DND-41 (cell line): ENCODE measurements around the gene TJP3.

Experiments
- ATAC-seq: fragments of 200-7000 bp; cut with Tn5 transposase; 3 replicates; pipeline ENCODE4 v1.9.1; 2021; ENCODE audit warnings: low read depth; ENCODE audit not compliant: insufficient read depth
- DNase-seq: peaks from one replicate; pipeline ENCODE4 v3.0.0-alpha.2; 2020
- H2AFZ ChIP-seq: 2 replicates; pipeline ENCODE4 v1.6.0; 2012; ENCODE audit warnings: low read depth, low read length
- H3K27ac ChIP-seq: 2 replicates; pipeline ENCODE4 v1.5.1; 2012; ENCODE audit warnings: low read length, inconsistent platforms
- H3K27me3 ChIP-seq: fragments of 200-600 bp; sonication (generic); 2 replicates; pipeline ENCODE4 v1.6.0; 2012; ENCODE audit warnings: low read length, mild to moderate bottlenecking, inconsistent platforms; ENCODE audit not compliant: insufficient read depth, poor library complexity
- H3K36me3 ChIP-seq: 2 replicates; pipeline ENCODE4 v1.5.1; 2012; ENCODE audit warnings: low read length, inconsistent platforms; ENCODE audit not compliant: insufficient read depth
- H3K4me1 ChIP-seq: 2 replicates; pipeline ENCODE4 v1.5.1; 2012; ENCODE audit warnings: mild to moderate bottlenecking, low read length; ENCODE audit not compliant: insufficient read depth
- H3K4me2 ChIP-seq: 2 replicates; pipeline ENCODE4 v1.6.0; 2012; ENCODE audit warnings: mild to moderate bottlenecking, moderate library complexity, low read length, inconsistent platforms; ENCODE audit not compliant: insufficient read depth
- H3K4me3 ChIP-seq, 2 experiments: fragments of 200-600 bp in 1 of 2; shearing (Covaris generic) in 1 of 2; 2 replicates each; pipeline ENCODE4 v1.5.1; 2012 to 2016; ENCODE audit warnings: inconsistent platforms in 2 of 2, low read length in 2 of 2, mild to moderate bottlenecking in 2 of 2, low read depth in 1 of 2, moderate library complexity in 1 of 2
- H3K79me2 ChIP-seq: 2 replicates; pipeline ENCODE4 v1.6.0; 2012; ENCODE audit warnings: low read length, inconsistent platforms; ENCODE audit not compliant: insufficient read depth
- H3K9ac ChIP-seq: 2 replicates; pipeline ENCODE4 v1.6.0; 2012; ENCODE audit warnings: low read depth, mild to moderate bottlenecking, inconsistent platforms, low read length, moderate library complexity
- H3K9me3 ChIP-seq: 2 replicates; pipeline ENCODE4 v1.5.1; 2012; ENCODE audit warnings: low read length, moderate library complexity, mild to moderate bottlenecking, inconsistent platforms; ENCODE audit not compliant: insufficient read depth, severe bottlenecking
- H4K20me1 ChIP-seq: 2 replicates; pipeline ENCODE4 v1.6.0; 2012; ENCODE audit warnings: low read length; ENCODE audit not compliant: insufficient read depth
- CTCF ChIP-seq: IDR thresholded peaks from 2 replicates; pipeline ENCODE4 v1.5.1; 2012; ENCODE audit warnings: borderline replicate concordance, low read length, moderate library complexity, mild to moderate bottlenecking; ENCODE audit not compliant: poor library complexity, severe bottlenecking; ENCODE audit errors: extremely low read depth
- EZH2 ChIP-seq: IDR thresholded peaks from 3 replicates; pipeline ENCODE4 v1.6.1; 2012; ENCODE audit warnings: borderline replicate concordance, low read depth, mild to moderate bottlenecking, moderate library complexity, low read length, inconsistent platforms; ENCODE audit not compliant: severe bottlenecking

Gene TJP3

GRCh38 chr19:3721131-3721886, 13.1 kb downstream of the TJP3 start:
- Histone ChIP-seq H3K4me1 (peaks cover 3% of the 10 kb centered on the region; the same call in 1 of the 2 replicates), H3K36me3 (no peaks in the 10 kb centered on the region), H3K79me2 (no peaks in the 10 kb centered on the region), H3K4me2 (peak overlapping the region; percentile 19; the same call in 1 of the 2 replicates), H3K27me3 (peaks cover 27% of the 10 kb centered on the region), H3K4me3 (no peak overlapping the region), H3K27ac (no peak overlapping the region), H3K9ac (no peak overlapping the region), H3K9me3 (no peaks in the 10 kb centered on the region), H4K20me1 (no peaks in the 10 kb centered on the region), H2AFZ (no peak overlapping the region)
- ATAC-seq, result peak; percentile 66
- DNase-seq, result peak; percentile 81
- TF ChIP-seq EZH2, result peak; percentile 63
- no peak for TF ChIP-seq CTCF

- TF ChIP-seq EZH2 (peak; percentile 29), CTCF (no peak)
- H3K79me2 ChIP-seq, result no peaks in the 10 kb centered on the region
- DNase-seq (no peak), ATAC-seq (no peak)
- H3K27ac ChIP-seq, result no peak overlapping the region
- no peak overlapping the region for H3K4me3 ChIP-seq
- H3K36me3 ChIP-seq, result no peaks in the 10 kb centered on the region
- H3K9ac ChIP-seq, result no peak overlapping the region
- H3K9me3 ChIP-seq, result no peaks in the 10 kb centered on the region
- H2AFZ ChIP-seq, result no peak overlapping the region
- peaks cover 27% of the 10 kb centered on the region for H3K27me3 ChIP-seq
- H4K20me1 ChIP-seq, result no peaks in the 10 kb centered on the region
- peak overlapping the region; percentile 19; the same call in 1 of the 2 replicates for H3K4me2 ChIP-seq
- peaks cover 3% of the 10 kb centered on the region; the same call in 1 of the 2 replicates for H3K4me1 ChIP-seq
Measured at GRCh38 chr19:3721887-3722442, 13.8 kb downstream of the TJP3 start.

- Histone ChIP-seq H3K36me3 (no peaks in the 10 kb centered on the region), H3K27ac (no peak overlapping the region), H4K20me1 (no peaks in the 10 kb centered on the region), H2AFZ (no peak overlapping the region), H3K4me2 (no peak overlapping the region), H3K4me1 (peaks cover 3% of the 10 kb centered on the region; the same call in 1 of the 2 replicates), H3K4me3 (no peak overlapping the region), H3K9ac (no peak overlapping the region), H3K27me3 (peaks cover 27% of the 10 kb centered on the region), H3K79me2 (no peaks in the 10 kb centered on the region), H3K9me3 (no peaks in the 10 kb centered on the region)
- no peak for DNase-seq
- no peak for ATAC-seq
- no peak for TF ChIP-seq EZH2
- TF ChIP-seq CTCF, result no peak
Measured at GRCh38 chr19:3722443-3723109, 14.4 kb downstream of the TJP3 start.
